ENCODE results near the gene ATP8B1. TPM values are rescaled to one million over a fixed set of nuclear protein-coding genes. Genes with fewer than 3 reads are reported as not detected.

ATP8B1 gene
- total and polyA plus RNA-seq, 9 of the 15 experiments (the other 6 are each of a cell fraction or from before 2014, with no cell fraction given) = 0.01 to 0.22 (median 0.03) TPM; not detected in 3

DNA sequence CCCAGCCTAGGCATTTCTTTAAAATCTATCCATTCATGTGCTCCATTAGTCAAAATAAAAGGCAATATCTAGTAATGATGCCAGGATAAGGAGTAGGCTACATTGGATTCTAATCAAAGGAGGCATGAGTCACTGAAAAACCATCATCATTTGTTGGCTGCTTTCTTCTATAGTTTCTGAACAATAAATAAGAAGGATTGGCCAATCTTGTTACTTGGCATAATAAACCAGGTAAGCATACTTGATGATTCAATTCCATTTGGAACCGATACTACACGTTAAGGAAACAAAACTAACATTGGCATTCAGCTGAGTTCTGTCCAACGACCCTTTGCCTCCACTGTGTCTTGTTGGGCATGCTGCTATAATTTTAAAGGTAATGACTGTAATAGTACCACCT lies 27.2 kb downstream of the ATP8B1 start (continued):
- TF ChIP-seq, protein P1, sequence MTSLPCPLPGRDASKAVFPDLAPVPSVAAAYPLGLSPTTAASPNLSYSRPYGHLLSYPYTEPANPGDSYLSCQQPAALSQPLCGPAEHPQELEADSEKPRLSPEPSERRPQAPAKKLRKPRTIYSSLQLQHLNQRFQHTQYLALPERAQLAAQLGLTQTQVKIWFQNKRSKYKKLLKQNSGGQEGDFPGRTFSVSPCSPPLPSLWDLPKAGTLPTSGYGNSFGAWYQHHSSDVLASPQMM (CRISPR knock-in tag; IDR thresholded peaks at IDR 0.05) = no peak
- no peak for TF ChIP-seq CREBBP (IDR thresholded peaks at IDR 0.05; ENCODE audit: low read depth, low read length)
- TF ChIP-seq ZNF830 (CRISPR knock-in tag; IDR thresholded peaks at IDR 0.05) = no peak
- no peak for TF ChIP-seq SIRT6 (IDR thresholded peaks at IDR 0.05; ENCODE audit: low read depth, low read length)
- TF ChIP-seq DPF2 (IDR thresholded peaks at IDR 0.05) = no peak
- TF ChIP-seq RUNX1 (IDR thresholded peaks at IDR 0.05; ENCODE audit: low read depth) = no peak
- no peak for TF ChIP-seq STAT5A (IDR thresholded peaks at IDR 0.05; ENCODE audit: borderline replicate concordance, low read length)

DNA sequence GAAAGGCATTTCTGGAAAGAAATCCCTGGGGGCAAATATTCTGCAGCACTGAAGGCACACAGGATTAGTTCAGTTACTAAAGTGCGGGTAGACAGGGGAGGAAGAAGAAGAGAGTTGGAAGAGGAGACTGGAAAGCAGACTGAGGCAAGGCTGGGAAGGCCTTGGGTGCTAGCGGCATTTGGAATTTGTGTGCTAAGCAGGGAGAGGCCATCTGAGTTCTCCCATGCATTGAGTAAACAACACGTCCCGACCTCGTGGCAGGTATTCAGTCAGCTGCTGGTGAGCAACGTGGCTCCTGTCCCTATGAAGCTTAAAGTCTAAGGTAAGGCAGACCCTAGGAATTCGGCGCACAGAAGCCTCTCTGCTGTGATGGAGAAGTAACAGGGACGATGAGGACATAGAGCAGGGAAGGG lies 30.7 kb downstream of the ATP8B1 start:
- Histone ChIP-seq H3K9me3 (replicated peaks; ENCODE audit: control insufficient read depth, insufficient read depth, low read depth, low read length) (no peaks in the 10 kb centered on the region), H3K4me3 (no peak overlapping the region), H3K27me3 (ENCODE audit: control insufficient read depth in 2 of 2, insufficient read depth in 2 of 2, low read length in 2 of 2) (no peaks in the 10 kb centered on the region; a peak in 1 of 5 replicates), H2AFZ (ENCODE audit: low read depth, low read length) (no peak overlapping the region), H3K9me1 (ENCODE audit: control insufficient read depth, insufficient read depth, low read length) (peaks cover 3% of the 10 kb centered on the region), H3K27ac (ENCODE audit: extremely low read depth, low read depth, low read length) (no peak overlapping the region), H4K20me1 (replicated peaks; ENCODE audit: control insufficient read depth, insufficient read depth, low read length) (no peaks in the 10 kb centered on the region), H3K79me2 (ENCODE audit: control insufficient read depth, insufficient read depth, low read length) (no peaks in the 10 kb centered on the region), H3K4me2 (ENCODE audit: insufficient read depth, low read length) (no peak overlapping the region), H3K36me3 (ENCODE audit: control insufficient read depth, insufficient read depth, low read length) (no peaks in the 10 kb centered on the region), H3K4me1 (replicated peaks in 1 of 2; ENCODE audit: control insufficient read depth in 2 of 2, insufficient read depth in 2 of 2, low read length in 2 of 2) (peaks cover 0 to 8% of the 10 kb centered on the region in 2 experiments; a peak in 2 of 5 replicates), H3K9ac (ENCODE audit: insufficient read depth in 1 of 2, low read depth in 2 of 2, low read length in 2 of 2) (no peak overlapping the region)
- ChIA-PET CTCF (ENCODE audit: low intra/inter-chr PET ratio) (no interaction called here), POLR2A (no interaction called here)
- intact Hi-C loops (cut with micrococcal nuclease) (loop anchor here (10.0 kb wide), 1 partner anchor 82 kb away; no protein-coding TSS in a partner anchor), in situ Hi-C loops (cut with MboI) (no loop called here)
- DNase-seq (ENCODE audit: extremely low read depth in 1 of 4, low spot score in 3 of 4) (no peak), ATAC-seq (no peak), FAIRE-seq (no peak)
- WGBS (ENCODE audit: insufficient coverage, low coverage, missing lambda C conversion rate) = 54% methylated on average over 8 of the region's 9 CpGs
- BruUV-seq (replicated peaks) = no TSS peak
- TF ChIP-seq, protein P2, sequence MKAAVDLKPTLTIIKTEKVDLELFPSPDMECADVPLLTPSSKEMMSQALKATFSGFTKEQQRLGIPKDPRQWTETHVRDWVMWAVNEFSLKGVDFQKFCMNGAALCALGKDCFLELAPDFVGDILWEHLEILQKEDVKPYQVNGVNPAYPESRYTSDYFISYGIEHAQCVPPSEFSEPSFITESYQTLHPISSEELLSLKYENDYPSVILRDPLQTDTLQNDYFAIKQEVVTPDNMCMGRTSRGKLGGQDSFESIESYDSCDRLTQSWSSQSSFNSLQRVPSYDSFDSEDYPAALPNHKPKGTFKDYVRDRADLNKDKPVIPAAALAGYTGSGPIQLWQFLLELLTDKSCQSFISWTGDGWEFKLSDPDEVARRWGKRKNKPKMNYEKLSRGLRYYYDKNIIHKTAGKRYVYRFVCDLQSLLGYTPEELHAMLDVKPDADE (conservative IDR thresholded peaks at IDR 0.05; ENCODE audit: control insufficient read depth, low read depth, low read length) = no peak
- TF ChIP-seq SNIP1 (IDR thresholded peaks at IDR 0.05; ENCODE audit: low read depth) (no peak), RAD51 (IDR thresholded peaks at IDR 0.05; ENCODE audit: borderline replicate concordance, low read depth) (no peak), SLC30A9 (CRISPR knock-in tag; IDR thresholded peaks at IDR 0.05) (no peak), SRSF9 (IDR thresholded peaks at IDR 0.05; ENCODE audit: borderline replicate concordance, low read depth, low read length) (no peak)
- TF ChIP-seq, protein P3, sequence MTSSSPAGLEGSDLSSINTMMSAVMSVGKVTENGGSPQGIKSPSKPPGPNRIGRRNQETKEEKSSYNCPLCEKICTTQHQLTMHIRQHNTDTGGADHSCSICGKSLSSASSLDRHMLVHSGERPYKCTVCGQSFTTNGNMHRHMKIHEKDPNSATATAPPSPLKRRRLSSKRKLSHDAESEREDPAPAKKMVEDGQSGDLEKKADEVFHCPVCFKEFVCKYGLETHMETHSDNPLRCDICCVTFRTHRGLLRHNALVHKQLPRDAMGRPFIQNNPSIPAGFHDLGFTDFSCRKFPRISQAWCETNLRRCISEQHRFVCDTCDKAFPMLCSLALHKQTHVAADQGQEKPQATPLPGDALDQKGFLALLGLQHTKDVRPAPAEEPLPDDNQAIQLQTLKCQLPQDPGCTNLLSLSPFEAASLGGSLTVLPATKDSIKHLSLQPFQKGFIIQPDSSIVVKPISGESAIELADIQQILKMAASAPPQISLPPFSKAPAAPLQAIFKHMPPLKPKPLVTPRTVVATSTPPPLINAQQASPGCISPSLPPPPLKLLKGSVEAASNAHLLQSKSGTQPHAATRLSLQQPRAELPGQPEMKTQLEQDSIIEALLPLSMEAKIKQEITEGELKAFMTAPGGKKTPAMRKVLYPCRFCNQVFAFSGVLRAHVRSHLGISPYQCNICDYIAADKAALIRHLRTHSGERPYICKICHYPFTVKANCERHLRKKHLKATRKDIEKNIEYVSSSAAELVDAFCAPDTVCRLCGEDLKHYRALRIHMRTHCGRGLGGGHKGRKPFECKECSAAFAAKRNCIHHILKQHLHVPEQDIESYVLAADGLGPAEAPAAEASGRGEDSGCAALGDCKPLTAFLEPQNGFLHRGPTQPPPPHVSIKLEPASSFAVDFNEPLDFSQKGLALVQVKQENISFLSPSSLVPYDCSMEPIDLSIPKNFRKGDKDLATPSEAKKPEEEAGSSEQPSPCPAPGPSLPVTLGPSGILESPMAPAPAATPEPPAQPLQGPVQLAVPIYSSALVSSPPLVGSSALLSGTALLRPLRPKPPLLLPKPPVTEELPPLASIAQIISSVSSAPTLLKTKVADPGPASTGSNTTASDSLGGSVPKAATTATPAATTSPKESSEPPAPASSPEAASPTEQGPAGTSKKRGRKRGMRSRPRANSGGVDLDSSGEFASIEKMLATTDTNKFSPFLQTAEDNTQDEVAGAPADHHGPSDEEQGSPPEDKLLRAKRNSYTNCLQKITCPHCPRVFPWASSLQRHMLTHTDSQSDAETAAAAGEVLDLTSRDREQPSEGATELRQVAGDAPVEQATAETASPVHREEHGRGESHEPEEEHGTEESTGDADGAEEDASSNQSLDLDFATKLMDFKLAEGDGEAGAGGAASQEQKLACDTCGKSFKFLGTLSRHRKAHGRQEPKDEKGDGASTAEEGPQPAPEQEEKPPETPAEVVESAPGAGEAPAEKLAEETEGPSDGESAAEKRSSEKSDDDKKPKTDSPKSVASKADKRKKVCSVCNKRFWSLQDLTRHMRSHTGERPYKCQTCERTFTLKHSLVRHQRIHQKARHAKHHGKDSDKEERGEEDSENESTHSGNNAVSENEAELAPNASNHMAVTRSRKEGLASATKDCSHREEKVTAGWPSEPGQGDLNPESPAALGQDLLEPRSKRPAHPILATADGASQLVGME (CRISPR knock-in tag; IDR thresholded peaks at IDR 0.05) = no peak
- TF ChIP-seq, protein P4, sequence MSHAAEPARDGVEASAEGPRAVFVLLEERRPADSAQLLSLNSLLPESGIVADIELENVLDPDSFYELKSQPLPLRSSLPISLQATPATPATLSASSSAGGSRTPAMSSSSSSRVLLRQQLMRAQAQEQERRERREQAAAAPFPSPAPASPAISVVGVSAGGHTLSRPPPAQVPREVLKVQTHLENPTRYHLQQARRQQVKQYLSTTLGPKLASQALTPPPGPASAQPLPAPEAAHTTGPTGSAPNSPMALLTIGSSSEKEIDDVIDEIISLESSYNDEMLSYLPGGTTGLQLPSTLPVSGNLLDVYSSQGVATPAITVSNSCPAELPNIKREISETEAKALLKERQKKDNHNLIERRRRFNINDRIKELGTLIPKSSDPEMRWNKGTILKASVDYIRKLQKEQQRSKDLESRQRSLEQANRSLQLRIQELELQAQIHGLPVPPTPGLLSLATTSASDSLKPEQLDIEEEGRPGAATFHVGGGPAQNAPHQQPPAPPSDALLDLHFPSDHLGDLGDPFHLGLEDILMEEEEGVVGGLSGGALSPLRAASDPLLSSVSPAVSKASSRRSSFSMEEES (CRISPR knock-in tag; IDR thresholded peaks at IDR 0.05) = no peak
